Prostate gland (tissue), 2 donors: ENCODE data around the gene ARL2. TPM values are rescaled to one million over a fixed set of nuclear protein-coding genes. Genes with fewer than 3 reads are reported as not detected.

Source experiments
- DNase-seq: peaks from one replicate; pipeline ENCODE4 v3.0.0-alpha.2; 2019; ENCODE audit warnings: low spot score
- H3K27ac ChIP-seq, 2 donors: fragments of 200-600 bp; sonication (generic); 2 replicates each; pipeline ENCODE4 v1.5.1; 2017 to 2019
- H3K27me3 ChIP-seq: fragments of 200-600 bp; sonication (generic); replicated peaks from 2 replicates; pipeline ENCODE4 v1.5.1; 2019; ENCODE audit not compliant: insufficient read depth
- H3K36me3 ChIP-seq, 2 donors: fragments of 200-600 bp; sonication (generic); 1 replicate in 1 of 2; 2 replicates in 1 of 2; pipeline versions ENCODE4 v1.5.1 to v1.8.1; 2017 to 2019
- H3K4me1 ChIP-seq: fragments of 200-600 bp; sonication (generic); replicated peaks from 2 replicates; pipeline ENCODE4 v1.5.1; 2019
- H3K4me3 ChIP-seq, 2 donors: fragments of 200-600 bp; sonication (generic); 2 replicates each; pipeline ENCODE4 v1.5.1; 2017 to 2019
- H3K9me3 ChIP-seq: fragments of 200-600 bp; sonication (generic); 2 replicates; pipeline ENCODE4 v1.5.1; 2017
- POLR2A ChIP-seq: fragments of 450-650 bp; IDR thresholded peaks from one replicate; pipeline ENCODE4 v1.6.1; 2016; ENCODE audit warnings: antibody characterized with exemption, mild to moderate bottlenecking
- POLR2AphosphoS5 ChIP-seq: sonication (generic); formaldehyde crosslinking; IDR thresholded peaks from one replicate; pipeline ENCODE4 v1.6.1; 2017; ENCODE audit warnings: antibody characterized with exemption
- WGBS: methylation state at CpG from one replicate; pipeline ENCODE4 v1.1.5; 2018; 5-methylcytosine and 5-hydroxymethylcytosine counted together
- intact Hi-C: fragments of 100-400 bp; cut with DNase I; formaldehyde crosslinking; loops from one replicate; pipeline ENCODE4 v1.14.2; 2022
- total RNA-seq, 2 donors: library from RNA; depleted of rRNA; stranded (reverse); fragments of >200 nt; gene quantifications; one replicate each; pipeline ENCODE4 v1.1.0, GENCODE V29; 2016
- TF ChIP-seq, protein P1 (sequence below), 4 experiments: fragments of 200-600 bp in 2 of 4; fragments of 450-650 bp in 2 of 4; sonication (generic) in 2 of 4; IDR thresholded peaks; 1 replicate in 3 of 4; 2 replicates in 1 of 4; pipeline ENCODE4 v1.5.1; 2016 to 2019; ENCODE audit warnings: antibody characterized with exemption in 4 of 4, mild to moderate bottlenecking in 2 of 4, moderate library complexity in 2 of 4

Gene ARL2
- total RNA-seq, 2 donors from 2014 or later: 86.5 to 135 TPM

DNA sequence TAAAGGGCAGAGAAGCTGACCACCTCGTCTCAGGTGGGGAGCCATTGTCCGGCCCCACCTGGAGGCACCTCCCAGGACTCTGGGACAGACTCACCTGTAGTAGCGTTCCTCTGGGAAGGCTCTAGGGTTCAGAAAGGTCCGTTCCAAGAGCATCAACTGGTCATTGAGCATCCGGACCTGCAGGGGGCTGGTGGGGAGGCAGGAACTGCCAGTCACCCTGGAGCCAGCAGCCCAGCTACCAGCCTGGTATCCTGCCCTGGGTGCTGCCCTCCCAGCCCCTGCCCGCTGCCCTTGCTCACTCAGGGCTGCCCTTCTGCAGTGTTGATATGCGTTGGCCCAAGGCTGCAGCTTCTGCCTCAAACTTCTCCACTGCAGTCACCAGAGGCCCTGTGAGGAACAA, 31.8 kb downstream of the ARL2 start:
- intact Hi-C loops: no loop called here
- H3K36me3 ChIP-seq: no peaks in the 10 kb centered on the region

DNA sequence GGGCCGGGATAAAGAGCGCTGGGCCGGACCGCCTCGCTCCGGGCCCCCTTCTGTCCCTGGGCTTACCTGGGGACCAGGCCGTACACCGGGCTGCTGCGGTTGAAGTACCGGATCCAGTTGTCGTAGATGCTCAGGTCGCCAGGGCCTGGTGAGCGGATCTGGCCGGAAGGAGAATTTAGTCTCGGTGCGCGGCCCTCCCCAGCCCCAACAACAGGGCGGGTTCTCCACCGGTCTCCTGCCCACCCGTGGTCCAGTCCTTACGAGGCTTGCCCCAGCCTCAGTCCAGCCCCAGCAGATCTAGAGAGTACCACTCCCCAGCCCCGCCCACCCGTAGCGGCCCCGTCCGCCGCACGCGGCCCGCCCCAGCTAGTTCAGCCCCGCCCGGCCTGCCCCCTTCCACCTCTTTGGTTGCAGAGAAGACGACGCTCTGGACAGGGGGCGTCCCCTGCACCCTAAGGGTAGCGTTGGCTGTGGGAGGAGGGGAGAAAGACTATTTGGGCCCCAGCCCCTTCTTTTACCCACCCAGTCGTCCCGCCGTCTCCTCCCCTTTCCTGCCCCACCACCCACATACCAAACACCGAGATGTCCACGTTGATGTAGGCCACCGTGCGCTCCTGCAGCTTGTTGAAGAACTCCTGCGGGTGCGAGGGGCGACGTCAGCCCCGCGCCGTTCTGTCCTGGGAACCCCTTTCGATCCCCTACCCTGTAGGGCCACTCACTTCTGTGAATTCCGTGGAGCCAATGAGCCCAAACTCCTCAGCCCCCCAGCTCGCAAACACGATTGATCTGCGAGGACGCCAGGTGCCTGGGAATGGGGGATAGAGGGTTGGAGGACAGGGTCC, 33.8 kb downstream of the ARL2 start:
- intact Hi-C loops: no loop called here
- 13% methylated on average over 56 of the region's 56 CpGs for WGBS
- no peaks in the 10 kb centered on the region for H3K36me3 ChIP-seq
- no peak for DNase-seq
- no peaks in the 10 kb centered on the region for H3K4me1 ChIP-seq
- no peaks in the 10 kb centered on the region for H3K27me3 ChIP-seq
- TF ChIP-seq POLR2A (no peak), POLR2AphosphoS5 (no peak)
- TF ChIP-seq, protein P1, sequence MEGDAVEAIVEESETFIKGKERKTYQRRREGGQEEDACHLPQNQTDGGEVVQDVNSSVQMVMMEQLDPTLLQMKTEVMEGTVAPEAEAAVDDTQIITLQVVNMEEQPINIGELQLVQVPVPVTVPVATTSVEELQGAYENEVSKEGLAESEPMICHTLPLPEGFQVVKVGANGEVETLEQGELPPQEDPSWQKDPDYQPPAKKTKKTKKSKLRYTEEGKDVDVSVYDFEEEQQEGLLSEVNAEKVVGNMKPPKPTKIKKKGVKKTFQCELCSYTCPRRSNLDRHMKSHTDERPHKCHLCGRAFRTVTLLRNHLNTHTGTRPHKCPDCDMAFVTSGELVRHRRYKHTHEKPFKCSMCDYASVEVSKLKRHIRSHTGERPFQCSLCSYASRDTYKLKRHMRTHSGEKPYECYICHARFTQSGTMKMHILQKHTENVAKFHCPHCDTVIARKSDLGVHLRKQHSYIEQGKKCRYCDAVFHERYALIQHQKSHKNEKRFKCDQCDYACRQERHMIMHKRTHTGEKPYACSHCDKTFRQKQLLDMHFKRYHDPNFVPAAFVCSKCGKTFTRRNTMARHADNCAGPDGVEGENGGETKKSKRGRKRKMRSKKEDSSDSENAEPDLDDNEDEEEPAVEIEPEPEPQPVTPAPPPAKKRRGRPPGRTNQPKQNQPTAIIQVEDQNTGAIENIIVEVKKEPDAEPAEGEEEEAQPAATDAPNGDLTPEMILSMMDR (IDR thresholded peaks at IDR 0.05): no peak
- no peaks in the 10 kb centered on the region for H3K9me3 ChIP-seq
- peak overlapping the region; percentile 15 to 51 for H3K27ac ChIP-seq
- H3K4me3 ChIP-seq: peak overlapping the region; percentile 34 to 37

More for the DNA sequence above, 31.8 kb downstream of the ARL2 start:
- TF ChIP-seq POLR2AphosphoS5 (no peak), POLR2A (no peak)
- TF ChIP-seq, protein P1 (IDR thresholded peaks at IDR 0.05): no peak
- WGBS: 90% methylated on average over 6 of the region's 7 CpGs
- H3K27me3 ChIP-seq: no peaks in the 10 kb centered on the region
- H3K4me3 ChIP-seq: no peak overlapping the region
- no peak for DNase-seq
- no peak overlapping the region for H3K27ac ChIP-seq
- no peaks in the 10 kb centered on the region for H3K4me1 ChIP-seq
- H3K9me3 ChIP-seq: no peaks in the 10 kb centered on the region

- intact Hi-C loops: no loop called here
- Histone ChIP-seq H3K27me3 (no peaks in the 10 kb centered on the region), H3K4me1 (no peaks in the 10 kb centered on the region), H3K4me3 (no peak overlapping the region), H3K36me3 (no peaks in the 10 kb centered on the region), H3K9me3 (no peaks in the 10 kb centered on the region), H3K27ac (no peak overlapping the region)
- DNase-seq: no peak
- TF ChIP-seq POLR2A (no peak), POLR2AphosphoS5 (no peak)
- TF ChIP-seq, protein P1 (IDR thresholded peaks at IDR 0.05): no peak
- WGBS: 84% methylated on average over 9 of the region's 9 CpGs
Observed at GRCh38 chr11:65051398-65051858, 37.5 kb downstream of the ARL2 start.

GRCh38 chr11:65053827-65054508, 40.0 kb downstream of the ARL2 start:
- no peak overlapping the region for H3K4me3 ChIP-seq
- no peak overlapping the region for H3K27ac ChIP-seq
- no peaks in the 10 kb centered on the region for H3K36me3 ChIP-seq
- intact Hi-C loops: no loop called here
- H3K9me3 ChIP-seq: no peaks in the 10 kb centered on the region
- no peak for DNase-seq
- WGBS: 53% methylated on average over 8 of the region's 8 CpGs
- no peaks in the 10 kb centered on the region for H3K4me1 ChIP-seq
- H3K27me3 ChIP-seq: no peaks in the 10 kb centered on the region
- TF ChIP-seq, protein P1 (IDR thresholded peaks at IDR 0.05): no peak
- no peak for TF ChIP-seq POLR2A
- TF ChIP-seq POLR2AphosphoS5: no peak
